Jurkat, Clone E6-1 (cell line): Measurements from ENCODE around the gene HERC2.

Experiments used
- DNase-seq: peaks from one replicate; pipeline ENCODE4 v3.0.0-alpha.2; 2011; ENCODE audit warnings: low read depth, low spot score
- H3K4me3 ChIP-seq: 2 replicates; pipeline ENCODE4 v1.5.1; 2011; ENCODE audit warnings: mild to moderate bottlenecking, low read length, control low read depth, moderate library complexity

Gene HERC2

GRCh38 chr15:28085489-28086174 is 236.3 kb downstream of the HERC2 start:
- DNase-seq: no peak
- H3K4me3 ChIP-seq: no peak overlapping the region

GRCh38 chr15:28084547-28084946 is 237.4 kb downstream of the HERC2 start:
- no peak overlapping the region for H3K4me3 ChIP-seq
- no peak for DNase-seq

- no peak for DNase-seq
- no peak overlapping the region for H3K4me3 ChIP-seq
Measured at GRCh38 chr15:28082891-28083684, 238.9 kb downstream of the HERC2 start.

DNA sequence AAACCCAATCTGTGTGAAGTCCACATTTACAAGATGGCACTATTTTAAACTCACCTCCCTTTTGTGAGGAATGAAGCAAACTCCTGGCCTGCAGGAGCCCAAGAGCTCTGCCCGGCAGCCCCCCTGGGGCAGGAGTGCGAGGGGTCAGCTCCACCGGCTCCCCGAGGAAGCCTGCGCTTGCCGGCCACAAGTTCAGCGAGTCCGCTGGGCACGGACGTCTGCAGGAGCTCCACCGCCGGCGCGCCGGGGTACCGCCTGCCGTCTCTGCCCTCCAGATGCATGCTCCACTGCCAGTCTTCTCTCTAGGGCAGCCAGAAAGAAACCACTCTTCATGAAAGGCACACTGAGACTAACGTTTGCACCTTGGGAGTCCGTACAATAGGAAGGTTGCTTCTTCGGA is 240.4 kb downstream of the HERC2 start:
- no peak for DNase-seq
- H3K4me3 ChIP-seq: no peak overlapping the region

DNA sequence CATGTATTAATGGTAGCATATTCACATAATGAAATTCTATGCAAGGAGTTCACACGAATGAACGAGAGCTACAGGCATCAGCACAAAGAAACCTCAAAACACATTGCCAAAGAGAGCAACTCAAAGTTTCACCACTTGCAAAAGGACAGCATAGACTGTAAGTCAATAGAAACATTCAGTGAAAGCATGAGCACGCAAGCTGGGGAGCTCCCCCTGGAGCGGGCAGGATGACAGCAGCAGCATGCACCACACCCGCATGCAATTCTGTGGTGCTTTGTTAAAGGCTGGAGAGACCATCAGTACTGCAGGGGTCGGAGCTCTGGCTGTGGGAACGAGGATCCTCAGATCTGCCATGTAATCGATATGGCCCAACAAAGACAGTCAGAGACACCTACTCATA is 241.6 kb downstream of the HERC2 start:
- DNase-seq: no peak
- H3K4me3 ChIP-seq: no peak overlapping the region

DNA sequence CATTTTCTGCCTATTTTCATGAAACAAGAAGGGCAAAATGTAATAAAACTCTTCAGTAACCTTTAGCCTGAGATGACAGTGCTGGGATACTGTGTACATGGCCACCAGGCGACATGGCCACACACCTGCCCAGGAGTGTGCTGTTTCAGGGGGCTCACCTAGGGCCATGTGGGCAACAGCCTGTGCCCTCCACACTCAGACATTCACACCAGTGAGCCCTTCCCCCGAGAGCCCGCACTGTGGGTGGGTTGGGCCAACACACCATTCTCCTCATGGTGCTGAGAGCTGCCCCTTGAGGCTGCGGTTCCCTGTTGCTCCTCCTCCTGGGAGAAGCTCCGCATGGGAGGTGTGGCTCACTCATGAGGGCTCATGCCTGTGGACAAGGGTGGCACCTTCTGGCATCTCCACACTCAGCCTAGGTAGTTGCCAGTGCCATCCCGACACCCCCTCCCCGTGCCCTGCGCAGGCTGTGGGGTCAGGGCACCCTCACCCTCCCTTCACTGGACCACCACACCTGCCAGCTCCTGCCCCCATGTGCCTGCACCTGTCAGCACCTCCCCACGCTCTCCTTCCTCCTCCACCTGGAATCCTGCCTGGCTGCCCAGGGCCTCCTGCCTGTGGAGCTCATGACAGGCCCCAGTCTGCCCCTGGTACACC is 242.5 kb downstream of the HERC2 start:
- DNase-seq: no peak
- no peak overlapping the region for H3K4me3 ChIP-seq

GRCh38 chr15:28078191-28078719 is 243.7 kb downstream of the HERC2 start:
- H3K4me3 ChIP-seq: no peak overlapping the region
- DNase-seq: no peak

- H3K4me3 ChIP-seq: no peak overlapping the region
- no peak for DNase-seq
Measured at GRCh38 chr15:28075573-28075972, 246.4 kb downstream of the HERC2 start.

DNA sequence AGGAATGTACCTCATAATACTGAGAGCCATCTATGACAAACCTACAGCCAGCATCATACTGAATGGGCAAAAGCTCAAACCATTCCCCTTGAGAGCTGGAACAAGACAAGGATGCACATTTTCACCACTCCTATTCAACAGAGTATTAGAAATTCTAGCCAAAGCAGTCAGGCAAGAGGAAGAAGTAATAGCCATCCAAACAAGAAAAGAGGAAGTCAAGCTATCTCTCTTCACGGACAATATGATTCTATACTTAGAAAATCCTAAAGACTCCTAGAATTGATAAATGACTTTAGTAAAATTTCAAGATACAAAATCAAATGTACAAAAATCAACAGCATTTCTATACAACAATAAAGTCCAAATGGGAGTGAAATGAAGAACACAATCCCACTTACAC is 253.0 kb downstream of the HERC2 start:
- DNase-seq: no peak
- no peak overlapping the region for H3K4me3 ChIP-seq

DNA sequence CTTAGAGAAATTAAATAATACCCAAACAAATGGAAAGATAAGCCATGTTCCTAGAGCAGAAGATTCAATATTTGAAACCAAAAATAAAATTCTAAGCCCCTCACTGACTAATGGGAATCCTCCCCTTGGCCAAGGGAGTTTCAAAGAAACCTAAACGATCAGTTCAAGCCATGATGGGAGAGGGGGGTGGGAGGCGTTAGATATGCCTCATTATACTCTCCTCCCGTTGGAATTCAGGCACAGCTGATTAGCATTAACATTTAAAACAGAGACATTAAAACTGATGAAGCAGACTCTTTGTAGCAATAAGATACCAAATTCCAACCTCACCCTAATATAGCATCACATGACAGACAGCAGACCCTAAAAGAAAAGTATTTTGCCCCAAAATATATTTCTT is 255.7 kb downstream of the HERC2 start:
- H3K4me3 ChIP-seq: no peak overlapping the region
- DNase-seq: no peak
